Measurements from ENCODE around the gene LRP5.

The LRP5 gene

DNA sequence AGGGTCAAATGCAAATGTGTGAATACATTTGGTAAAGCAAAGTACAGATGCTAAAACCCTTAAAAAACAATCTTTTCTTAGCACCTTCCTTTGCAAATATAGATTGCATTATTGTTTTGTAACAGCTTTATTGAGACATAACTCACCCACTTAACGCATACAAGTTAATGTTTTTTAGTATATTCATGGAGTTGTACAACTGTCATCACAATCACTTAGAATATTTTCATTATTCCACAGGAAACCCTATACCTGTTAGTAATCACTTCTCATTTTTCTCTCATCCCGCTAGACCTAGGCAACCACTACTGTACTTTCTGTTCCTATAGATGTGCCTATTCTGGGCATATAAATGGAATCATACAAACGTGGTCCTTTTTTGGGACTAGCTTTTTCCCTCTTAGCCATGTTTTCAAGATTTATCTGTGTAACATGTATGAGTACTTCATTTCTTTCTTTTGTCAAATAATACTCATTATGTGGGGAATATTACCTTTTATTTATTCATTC lies 182.9 kb downstream of the LRP5 start:
- H3K4me3 ChIP-seq (ENCODE audit: low read depth, low read length) = no peak overlapping the region

DNA sequence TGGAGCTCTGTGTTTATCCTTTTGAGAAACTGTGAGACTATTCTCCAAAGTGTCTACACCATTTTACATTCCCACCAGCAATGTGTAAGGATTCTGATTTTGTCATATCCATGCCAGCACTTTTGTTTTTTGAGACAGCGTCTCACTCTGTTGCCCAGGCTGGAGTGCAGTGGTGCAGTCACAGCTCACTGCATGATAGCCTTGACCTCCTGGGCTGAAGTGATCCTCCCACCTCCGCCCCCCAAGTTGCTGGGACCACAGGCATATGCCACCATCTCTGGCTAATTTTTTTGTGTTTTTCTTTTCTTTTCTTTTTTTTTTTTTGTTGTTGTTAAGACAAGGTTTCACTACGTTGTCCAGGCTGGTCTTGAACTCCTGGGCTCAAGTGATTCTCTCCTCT lies 183.5 kb downstream of the LRP5 start:
- no peak overlapping the region for H3K4me3 ChIP-seq (ENCODE audit: low read depth, low read length)

GRCh38 chr11:68497761-68498160 lies 185.4 kb downstream of the LRP5 start:
- H3K4me3 ChIP-seq (ENCODE audit: low read depth, low read length) = no peak overlapping the region

DNA sequence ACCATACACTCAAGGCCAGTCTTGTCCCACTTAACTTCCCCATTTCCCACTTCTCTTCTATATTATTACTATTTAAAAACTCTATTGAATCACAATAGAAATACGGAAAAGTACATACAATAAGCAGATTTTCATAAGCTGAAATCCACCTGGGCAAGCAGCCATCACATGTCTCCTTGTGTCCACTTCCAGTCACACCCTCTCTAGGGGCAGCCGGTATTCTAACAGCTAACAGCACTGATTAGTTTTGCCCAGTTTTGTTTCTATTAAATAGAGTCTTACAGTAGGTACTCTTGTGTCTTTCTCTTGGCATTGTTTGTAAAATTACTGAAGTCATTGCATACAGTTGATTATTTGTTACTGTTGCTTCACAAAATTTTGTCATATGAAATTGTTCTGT lies 185.9 kb downstream of the LRP5 start:
- no peak overlapping the region for H3K4me3 ChIP-seq (ENCODE audit: low read depth, low read length)

All from iPS-11a (cell line).